ENCODE measurements around the gene SLCO2A1.

- TF ChIP-seq EP300 (IDR thresholded peaks at IDR 0.05) (no peak), POLR2A (IDR thresholded peaks at IDR 0.05) (no peak), CTCF (IDR thresholded peaks at IDR 0.05) (no peak)
These were observed 127.9 kb downstream of the SLCO2A1 start for GRCh38 chr3:133901847-133902246.
